T47D (cell line): Measurements from ENCODE around the gene RPS19BP1.
A peak's percentile ranks its signal among the peaks of the same experiment; 100 is the strongest.

Experiments
- DNase-seq, 2 experiments: peaks; one replicate each; pipeline versions ENCODE4 v3.0.0 to v3.0.0-alpha.2; 2011 to 2012; ENCODE audit warnings: low read depth in 1 of 2, low spot score in 1 of 2
- JUND ChIP-seq: IDR thresholded peaks from 2 replicates; pipeline ENCODE4 v1.6.1; 2012; ENCODE audit warnings: low read depth
- in situ Hi-C: cut with HindIII; loops from 2 replicates; pipeline ENCODE4 v1.10.0; 2016; ENCODE audit warnings: low sequenced_read_pairs, low pct_unique_long_range_greater_than_20kb

Gene RPS19BP1

GRCh38 chr22:39494471-39495120 is 38.0 kb downstream of the RPS19BP1 start:
- no peak for TF ChIP-seq JUND
- DNase-seq = no peak

GRCh38 chr22:39493759-39494158 is 38.8 kb downstream of the RPS19BP1 start:
- in situ Hi-C loops = no loop called here
- DNase-seq = no peak

More at GRCh38 chr22:39494471-39495120, 38.0 kb downstream of the RPS19BP1 start:
- in situ Hi-C loops = no loop called here

DNA sequence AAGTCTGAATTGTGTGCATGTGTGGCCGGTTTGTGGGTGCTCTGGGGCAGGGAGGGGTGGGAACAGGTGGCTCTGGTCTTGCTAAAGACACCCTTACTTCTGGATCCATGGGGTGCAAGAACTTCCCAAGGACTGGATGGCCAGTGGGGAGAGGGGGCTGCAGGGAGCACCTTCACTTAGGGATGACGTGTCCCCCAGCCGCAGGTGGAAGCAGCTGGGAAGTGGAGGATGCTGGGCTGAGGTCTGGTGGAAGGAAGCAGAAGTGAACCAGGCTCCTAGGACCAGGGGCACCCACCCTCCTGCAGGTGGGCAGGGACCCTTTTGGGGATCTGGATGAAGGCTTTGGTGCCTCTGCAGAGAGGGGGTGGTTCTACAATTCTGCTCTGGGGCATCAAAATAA is 40.4 kb downstream of the RPS19BP1 start:
- in situ Hi-C loops = no loop called here
- no peak for DNase-seq
- no peak for TF ChIP-seq JUND

More at GRCh38 chr22:39493759-39494158, 38.8 kb downstream of the RPS19BP1 start:
- no peak for TF ChIP-seq JUND

GRCh38 chr22:39491696-39492095 is 40.9 kb downstream of the RPS19BP1 start:
- TF ChIP-seq JUND = no peak
- no peak for DNase-seq
- in situ Hi-C loops = no loop called here

DNA sequence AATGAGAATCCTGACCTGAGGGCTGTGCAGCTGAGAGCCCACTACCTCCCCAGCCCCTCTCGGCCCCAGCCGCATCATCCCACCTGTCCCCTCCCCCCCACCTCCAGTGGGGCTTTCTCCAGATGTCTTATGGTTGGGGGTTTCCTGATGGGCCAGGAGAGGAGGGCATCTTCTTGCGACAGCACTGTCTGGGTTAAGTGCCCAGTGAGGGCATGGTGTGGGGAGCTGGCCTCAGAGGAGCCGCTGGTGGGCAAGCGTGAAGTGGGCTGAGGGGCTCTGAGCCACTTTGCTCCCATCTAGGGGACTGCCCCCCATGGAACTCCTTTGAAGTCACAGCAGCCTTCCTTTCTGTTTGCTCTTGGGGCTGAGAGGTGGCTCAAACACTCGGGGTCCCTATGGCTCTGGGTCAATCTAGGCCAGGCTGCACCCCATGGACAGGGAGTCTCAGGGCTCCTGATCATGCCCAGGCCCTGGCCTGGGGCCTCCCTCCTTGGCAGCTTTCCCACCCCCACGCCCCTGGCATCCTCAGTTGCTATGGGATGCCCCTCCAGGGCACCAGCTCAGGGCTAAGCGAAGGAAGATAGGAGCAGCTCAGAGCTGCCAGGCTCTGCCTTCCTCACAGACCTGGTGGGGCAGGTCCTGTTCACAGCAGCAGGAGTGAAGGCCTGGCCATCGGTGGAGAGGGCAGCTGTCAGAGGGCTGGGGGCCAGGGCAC is 41.4 kb downstream of the RPS19BP1 start:
- TF ChIP-seq JUND = no peak
- in situ Hi-C loops = no loop called here
- no peak for DNase-seq

DNA sequence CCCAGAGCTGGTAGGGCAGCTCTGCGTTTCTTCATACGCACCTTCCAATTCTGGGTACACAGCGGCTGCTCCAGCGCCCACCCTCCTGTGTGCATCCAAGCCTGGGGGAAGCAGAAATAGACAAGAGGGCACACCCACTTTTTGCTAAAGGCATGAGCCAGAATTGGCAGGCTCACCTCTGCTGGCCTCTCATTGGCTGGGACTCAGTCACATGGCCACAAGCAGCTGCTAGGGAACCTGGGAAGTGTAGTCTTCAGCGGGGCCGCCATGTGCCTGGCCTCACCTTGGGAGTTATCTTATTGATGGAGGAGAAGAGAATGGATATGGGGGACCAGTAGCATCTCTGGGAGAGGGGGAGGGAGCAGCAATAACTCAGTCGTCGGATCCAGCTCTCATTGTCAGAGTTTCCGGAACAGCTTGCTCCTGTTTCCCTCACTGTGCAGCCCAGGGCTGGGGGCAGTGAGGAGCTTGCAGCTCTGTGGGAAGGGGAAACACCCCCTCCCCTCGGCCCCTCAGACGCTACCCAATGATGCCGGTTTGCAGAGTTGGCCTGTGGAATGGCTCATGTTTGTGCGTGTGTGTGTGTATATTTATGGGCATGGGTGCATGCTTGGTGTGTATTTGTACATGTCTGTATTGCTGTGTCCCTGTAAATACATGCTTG is 42.3 kb downstream of the RPS19BP1 start:
- TF ChIP-seq JUND = no peak
- in situ Hi-C loops = no loop called here

GRCh38 chr22:39489094-39490068 is 43.2 kb downstream of the RPS19BP1 start:
- in situ Hi-C loops = no loop called here
- no peak for DNase-seq
- no peak for TF ChIP-seq JUND

More for the DNA sequence above, 42.3 kb downstream of the RPS19BP1 start:
- peak; percentile 85 to 97 for DNase-seq

DNA sequence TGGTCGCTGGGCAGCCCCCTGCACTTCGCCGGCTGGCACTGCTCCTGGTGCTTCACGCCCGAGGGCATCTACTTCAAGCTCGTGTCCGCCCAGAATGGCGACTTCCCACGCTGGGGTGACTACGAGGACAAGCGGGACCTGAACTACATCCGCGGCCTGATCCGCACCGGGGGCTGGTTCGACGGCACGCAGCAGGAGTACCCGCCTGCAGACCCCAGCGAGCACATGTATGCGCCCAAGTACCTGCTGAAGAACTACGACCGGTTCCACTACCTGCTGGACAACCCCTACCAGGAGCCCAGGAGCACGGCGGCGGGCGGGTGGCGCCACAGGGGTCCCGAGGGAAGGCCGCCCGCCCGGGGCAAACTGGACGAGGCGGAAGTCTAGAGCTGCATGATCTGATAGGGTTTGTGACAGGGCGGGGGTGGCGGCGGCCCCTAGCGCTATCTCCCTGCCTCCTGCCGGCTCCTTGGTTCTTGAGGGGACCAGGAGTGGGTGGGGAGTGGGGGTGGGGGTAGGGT is 43.9 kb downstream of the RPS19BP1 start:
- DNase-seq = no peak
- TF ChIP-seq JUND = no peak
- in situ Hi-C loops = no loop called here

DNA sequence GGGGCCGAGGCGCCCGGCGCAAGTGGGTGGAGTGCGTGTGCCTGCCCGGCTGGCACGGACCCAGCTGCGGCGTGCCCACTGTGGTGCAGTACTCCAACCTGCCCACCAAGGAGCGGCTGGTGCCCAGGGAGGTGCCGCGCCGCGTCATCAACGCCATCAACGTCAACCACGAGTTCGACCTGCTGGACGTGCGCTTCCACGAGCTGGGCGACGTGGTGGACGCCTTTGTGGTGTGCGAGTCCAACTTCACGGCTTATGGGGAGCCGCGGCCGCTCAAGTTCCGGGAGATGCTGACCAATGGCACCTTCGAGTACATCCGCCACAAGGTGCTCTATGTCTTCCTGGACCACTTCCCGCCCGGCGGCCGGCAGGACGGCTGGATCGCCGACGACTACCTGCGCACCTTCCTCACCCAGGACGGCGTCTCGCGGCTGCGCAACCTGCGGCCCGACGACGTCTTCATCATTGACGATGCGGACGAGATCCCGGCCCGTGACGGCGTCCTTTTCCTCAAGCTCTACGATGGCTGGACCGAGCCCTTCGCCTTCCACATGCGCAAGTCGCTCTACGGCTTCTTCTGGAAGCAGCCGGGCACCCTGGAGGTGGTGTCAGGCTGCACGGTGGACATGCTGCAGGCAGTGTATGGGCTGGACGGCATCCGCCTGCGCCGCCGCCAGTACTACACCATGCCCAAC is 44.6 kb downstream of the RPS19BP1 start:
- no peak for DNase-seq
- in situ Hi-C loops = no loop called here

GRCh38 chr22:39486951-39487825 is 45.4 kb downstream of the RPS19BP1 start:
- no peak for TF ChIP-seq JUND
- no peak for DNase-seq
- in situ Hi-C loops = no loop called here

More for the DNA sequence above, 44.6 kb downstream of the RPS19BP1 start:
- TF ChIP-seq JUND = no peak

DNA sequence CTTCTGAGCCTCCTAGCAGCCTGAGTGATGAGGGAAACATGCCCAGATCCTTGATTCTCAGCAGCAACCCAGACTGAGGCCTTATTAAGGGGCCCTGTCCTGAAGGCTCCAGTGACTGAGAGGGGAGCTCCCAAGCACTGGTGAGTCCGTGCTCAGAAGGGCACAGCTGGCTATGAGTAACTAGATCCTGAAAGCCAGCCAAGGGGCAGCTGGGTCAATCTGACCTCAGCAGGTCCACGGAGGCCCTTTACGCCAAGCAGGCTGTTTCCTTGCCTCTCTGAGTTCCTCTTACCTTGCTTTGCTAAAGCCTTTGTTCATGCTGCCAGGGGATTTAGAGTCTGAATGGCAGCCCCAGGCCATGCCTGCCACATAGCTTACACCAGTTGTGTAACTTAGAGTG is 49.8 kb downstream of the RPS19BP1 start:
- DNase-seq = peak in 1 of 2 experiments; percentile 74
- in situ Hi-C loops = no loop called here
- no peak for TF ChIP-seq JUND
